Lower leg skin (tissue), 4 donors: ENCODE results near the gene MXRA7. TPM values are rescaled to one million over a fixed set of nuclear protein-coding genes. Genes with fewer than 3 reads are reported as not detected.

Source experiments
- DNase-seq, 2 donors: peaks; one replicate each; pipeline ENCODE4 v3.0.0-alpha.2; 2019; ENCODE audit warnings: low spot score in 2 of 2
- H3K4me3 ChIP-seq: fragments of 200-600 bp; sonication (generic); 2 replicates; pipeline ENCODE4 v1.5.1; 2017; ENCODE audit warnings: mild to moderate bottlenecking, low read depth; ENCODE audit not compliant: poor library complexity, severe bottlenecking
- CTCF ChIP-seq, 3 donors: fragments of 450-650 bp; IDR thresholded peaks; one replicate each; pipeline ENCODE4 v1.5.1; 2016; ENCODE audit warnings: antibody characterized with exemption in 3 of 3, mild to moderate bottlenecking in 3 of 3, moderate library complexity in 2 of 3
- POLR2A ChIP-seq, 2 donors: fragments of 450-650 bp; IDR thresholded peaks; one replicate each; pipeline ENCODE4 v1.6.1; 2016 to 2017; ENCODE audit warnings: antibody characterized with exemption in 2 of 2, mild to moderate bottlenecking in 1 of 2, moderate library complexity in 1 of 2
- WGBS, 2 donors: methylation state at CpG; one replicate each; pipeline ENCODE4 v1.1.5; 2018; 5-methylcytosine and 5-hydroxymethylcytosine counted together
- intact Hi-C: fragments of 100-400 bp; cut with DNase I; formaldehyde crosslinking; loops from one replicate; pipeline ENCODE4 v1.15.0; 2023; ENCODE audit warnings: low total_unique reads
- total RNA-seq, 4 donors: library from RNA; depleted of rRNA; stranded (reverse); fragments of >200 nt; gene quantifications; one replicate each; pipeline ENCODE4 v1.1.0, GENCODE V29; 2016

The MXRA7 gene
- total RNA-seq, 4 donors from 2014 or later: 31.6 to 97.4 (median 47.1) TPM

GRCh38 chr17:76737082-76737675, 26.4 kb upstream of the MXRA7 start, which contains the start of gene SRSF2:
Gene SRSF2, minus strand, starts transcription at chr17:76737331. Its CDS starts 171 bp downstream, at chr17:76737160.
- peak; percentile 98 to 100 for DNase-seq
- intact Hi-C loops: no loop called here
- WGBS, 2 donors: 0% methylated on average over 22 to 53 of the region's 60 CpGs
- TF ChIP-seq POLR2A (IDR thresholded peaks at IDR 0.05) (peak; percentile 7 to 100), CTCF (IDR thresholded peaks at IDR 0.05) (no peak)
- H3K4me3 ChIP-seq: peak within 1 kb of the TSS; percentile 87

DNA sequence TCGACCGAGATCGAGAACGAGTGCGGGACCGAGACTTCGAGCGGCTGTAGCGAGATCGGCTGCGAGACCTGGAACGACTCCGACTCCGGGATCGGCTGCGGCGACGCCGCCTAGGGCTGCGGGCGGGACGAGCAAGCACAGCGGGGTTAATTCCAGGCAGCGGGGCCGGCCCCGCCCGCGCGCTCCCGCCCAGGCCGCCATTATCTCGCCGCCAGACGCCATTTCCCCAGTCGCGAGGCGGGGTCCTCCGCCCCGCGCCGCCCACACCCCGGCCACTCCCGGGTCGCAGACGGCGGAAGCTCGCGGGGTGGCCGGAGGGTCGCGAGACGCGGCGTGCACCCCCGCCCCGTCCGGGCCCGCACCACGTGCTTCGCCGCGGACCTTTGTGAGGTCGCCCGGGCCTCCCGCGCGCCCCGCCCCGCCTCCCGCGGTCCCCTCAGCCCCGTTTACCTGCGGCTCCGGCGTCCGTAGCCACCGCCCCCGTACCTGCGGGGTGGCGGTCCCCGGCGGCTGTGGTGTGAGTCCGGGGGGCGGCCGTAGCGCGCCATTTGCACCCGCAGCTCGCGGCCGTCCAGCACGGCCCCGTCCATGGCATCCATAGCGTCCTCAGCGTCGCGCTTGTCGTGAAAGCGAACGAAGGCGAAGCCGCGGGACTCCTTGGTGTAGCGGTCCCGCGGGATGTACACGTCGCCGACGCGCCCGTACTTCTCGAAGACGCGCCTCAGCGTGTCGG, 25.8 kb upstream of the MXRA7 start:
- TF ChIP-seq CTCF (IDR thresholded peaks at IDR 0.05): peak in 1 of 3 donors; percentile 55
- no peak for TF ChIP-seq POLR2A (IDR thresholded peaks at IDR 0.05)
- intact Hi-C loops: no loop called here
- H3K4me3 ChIP-seq: peak overlapping the region; percentile 87
- 0% methylated on average over 33 to 82 of the region's 117 CpGs for whole genome bisulfite sequencing, 2 donors
- peak; percentile 69 to 95 for DNase-seq

- TF ChIP-seq CTCF (IDR thresholded peaks at IDR 0.05) (no peak), POLR2A (IDR thresholded peaks at IDR 0.05) (no peak)
- intact Hi-C loops: no loop called here
- DNase-seq: no peak
- 1 to 2% methylated on average over 20 of the region's 20 CpGs for WGBS, 2 donors
- peak overlapping the region; percentile 87 for H3K4me3 ChIP-seq
These were observed 25.0 kb upstream of the MXRA7 start for GRCh38 chr17:76735586-76736348.

DNA sequence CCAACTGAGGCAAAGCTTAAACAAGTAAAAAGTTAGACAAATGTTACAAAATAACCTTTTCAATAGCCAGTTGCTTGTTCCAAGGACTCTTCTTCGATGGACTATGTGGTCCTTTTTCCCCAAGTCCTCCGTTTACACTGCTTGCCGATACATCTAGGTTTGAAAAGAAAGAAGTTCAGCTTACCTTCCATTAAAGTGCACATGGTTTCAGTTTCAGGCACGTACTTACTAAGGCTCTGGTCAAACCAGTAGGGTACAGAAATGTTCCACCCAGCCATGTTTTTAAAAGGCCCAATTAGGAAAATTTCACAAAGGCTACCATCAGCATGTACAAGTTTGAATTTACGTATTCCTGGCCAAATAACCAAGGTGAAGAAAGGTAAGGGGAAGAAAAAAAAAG, 24.2 kb upstream of the MXRA7 start:
- DNase-seq: no peak
- WGBS, 2 donors: 11 to 13% methylated on average over 5 of the region's 5 CpGs
- H3K4me3 ChIP-seq: no peak overlapping the region
- no peak for TF ChIP-seq POLR2A (IDR thresholded peaks at IDR 0.05)
- no peak for TF ChIP-seq CTCF (IDR thresholded peaks at IDR 0.05)
- intact Hi-C loops: no loop called here

DNA sequence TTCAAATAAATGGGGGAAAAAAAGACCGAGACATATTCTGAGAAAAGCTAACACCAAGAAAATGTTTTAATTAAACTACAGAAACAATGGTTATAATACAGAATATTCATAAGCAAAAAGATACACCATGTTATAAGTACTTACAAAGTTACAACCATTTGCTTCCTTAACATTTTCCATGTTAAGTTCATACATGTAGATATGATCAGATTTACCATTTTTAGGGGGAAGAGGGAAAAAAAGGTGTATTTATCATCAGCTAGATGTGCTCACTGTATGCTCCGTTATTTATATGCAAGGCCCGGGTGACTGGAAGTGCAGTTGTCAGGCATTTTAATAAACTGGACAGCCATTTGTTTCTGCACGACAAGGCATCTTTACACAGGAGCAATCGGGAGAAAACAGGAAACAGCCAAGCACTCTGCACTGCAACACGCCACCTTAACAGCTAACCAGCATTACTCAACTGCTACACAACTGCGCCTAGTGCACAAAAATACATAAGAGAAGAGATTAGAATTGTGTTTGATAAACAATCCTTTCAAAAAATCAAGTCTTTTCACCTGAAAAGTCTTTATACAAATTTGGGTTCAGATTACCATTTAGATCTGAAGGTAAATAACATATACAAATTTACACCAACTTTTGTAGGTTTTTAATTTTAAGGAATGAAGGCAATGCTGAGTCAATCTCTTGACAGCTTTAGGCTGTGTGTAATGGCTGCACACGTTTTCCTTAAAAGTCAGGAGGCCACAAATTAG, 23.5 kb upstream of the MXRA7 start:
- intact Hi-C loops: no loop called here
- no peak overlapping the region for H3K4me3 ChIP-seq
- 21 to 35% methylated on average over 8 of the region's 8 CpGs for WGBS, 2 donors
- DNase-seq: no peak
- TF ChIP-seq CTCF (IDR thresholded peaks at IDR 0.05) (no peak), POLR2A (IDR thresholded peaks at IDR 0.05) (no peak)
